ES-I3 (cell line): ENCODE measurements around the gene KLHL35.
"Not testable (repeated sequence)": the region's sequence is repeated elsewhere in the genome, so short reads cannot be mapped to it uniquely, and the experiment has no call there.

ENCODE experiments used
- H3K36me3 ChIP-seq: 2 replicates; pipeline ENCODE4 v1.6.1; 2013; ENCODE audit warnings: mild to moderate bottlenecking, low read length, control low read depth, moderate library complexity; ENCODE audit not compliant: insufficient read depth
- H3K4me1 ChIP-seq: 2 replicates; pipeline ENCODE4 v1.6.1; 2013; ENCODE audit warnings: mild to moderate bottlenecking, control low read depth, low read length; ENCODE audit not compliant: insufficient read depth
- H3K9ac ChIP-seq: 2 replicates; pipeline ENCODE4 v1.6.1; 2013; ENCODE audit warnings: low read depth, mild to moderate bottlenecking, low read length, moderate library complexity
- H3K9me3 ChIP-seq: 2 replicates; pipeline ENCODE4 v1.6.1; 2013; ENCODE audit warnings: mild to moderate bottlenecking, low read length, moderate library complexity; ENCODE audit not compliant: control insufficient read depth, insufficient read depth

KLHL35 gene

GRCh38 chr11:75409971-75410370, 23.0 kb downstream of the KLHL35 start:
- H3K4me1 ChIP-seq, H3K9me3 ChIP-seq, H3K9ac ChIP-seq: not testable (repeated sequence)
- peaks cover 50% of the 10 kb centered on the region for H3K36me3 ChIP-seq

DNA sequence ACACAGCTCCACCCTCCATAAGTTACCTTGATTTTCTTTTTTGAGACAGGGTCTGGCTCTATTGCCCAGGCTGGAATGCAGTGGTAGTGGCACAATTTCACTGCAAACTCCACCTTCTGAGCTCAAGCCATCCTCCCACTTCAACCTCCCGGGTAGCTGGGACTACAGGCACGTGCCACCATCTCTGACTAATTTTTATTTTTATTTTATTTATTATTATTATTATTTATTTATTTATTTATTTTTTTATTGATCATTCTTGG, 24.1 kb downstream of the KLHL35 start:
- H3K9ac ChIP-seq, result no peak overlapping the region
- no peaks in the 10 kb centered on the region for H3K4me1 ChIP-seq
- H3K36me3 ChIP-seq, result peaks cover 56% of the 10 kb centered on the region
- no peaks in the 10 kb centered on the region for H3K9me3 ChIP-seq

DNA sequence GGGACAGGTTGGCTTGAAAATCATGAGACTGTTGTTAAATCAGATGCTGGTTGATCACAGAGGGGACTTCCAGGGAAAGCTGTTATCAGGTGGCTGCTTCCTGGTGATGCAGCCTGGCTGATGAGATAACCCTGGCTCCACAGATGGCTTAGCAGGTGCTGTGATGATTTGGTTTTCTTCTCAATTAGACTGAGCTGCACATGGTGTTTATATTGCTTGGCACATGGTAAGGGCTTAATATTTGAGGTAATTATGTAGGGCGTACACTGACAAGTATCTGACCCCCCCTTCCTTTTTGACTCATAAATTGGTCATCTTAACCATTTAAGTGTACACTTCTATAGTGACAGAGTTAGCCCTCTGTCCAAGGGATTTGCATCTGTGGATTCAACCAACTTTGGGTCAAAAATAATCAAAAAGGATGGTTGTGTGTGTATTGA, 26.6 kb downstream of the KLHL35 start:
- H3K9me3 ChIP-seq, result no peaks in the 10 kb centered on the region
- peaks cover 65% of the 10 kb centered on the region for H3K36me3 ChIP-seq
- H3K4me1 ChIP-seq, result peaks cover 6% of the 10 kb centered on the region; the same call in 1 of the 2 replicates
- H3K9ac ChIP-seq, result no peak overlapping the region

DNA sequence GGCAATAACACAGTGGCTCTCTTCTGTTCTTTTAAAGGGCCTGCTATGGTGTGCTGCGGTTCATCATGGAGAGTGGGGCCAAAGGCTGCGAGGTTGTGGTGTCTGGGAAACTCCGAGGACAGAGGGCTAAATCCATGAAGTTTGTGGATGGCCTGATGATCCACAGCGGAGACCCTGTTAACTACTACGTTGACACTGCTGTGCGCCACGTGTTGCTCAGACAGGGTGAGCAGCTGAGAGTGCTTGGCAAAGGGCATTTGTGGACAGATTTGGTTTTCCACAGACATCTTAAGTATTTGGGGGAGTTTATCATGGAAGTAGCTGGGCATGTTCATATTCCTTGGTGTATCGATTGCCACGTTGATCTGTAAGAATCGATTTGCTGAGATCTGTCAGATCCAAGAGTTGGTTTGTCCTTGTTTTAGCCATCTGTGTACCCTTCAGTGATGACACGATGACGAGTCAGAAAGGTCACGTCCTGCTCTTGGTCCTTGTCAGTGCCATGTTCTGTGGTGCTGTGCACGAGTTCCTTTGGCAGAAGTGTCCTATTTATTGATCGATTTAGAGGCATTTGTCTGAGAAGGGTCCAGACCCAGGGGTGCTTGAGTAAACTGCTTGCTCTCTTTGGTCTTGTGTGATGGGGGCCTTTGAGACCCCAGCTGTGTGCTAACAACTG, 28.9 kb downstream of the KLHL35 start:
- Histone ChIP-seq H3K9ac (no peak overlapping the region), H3K9me3 (no peaks in the 10 kb centered on the region), H3K36me3 (peaks cover 77% of the 10 kb centered on the region), H3K4me1 (peaks cover 7% of the 10 kb centered on the region; the same call in 1 of the 2 replicates)

- peaks cover 69% of the 10 kb centered on the region for H3K36me3 ChIP-seq
- H3K9ac ChIP-seq, result no peak overlapping the region
- no peaks in the 10 kb centered on the region for H3K9me3 ChIP-seq
- peaks cover 8% of the 10 kb centered on the region; the same call in 1 of the 2 replicates for H3K4me1 ChIP-seq
These were observed 30.0 kb downstream of the KLHL35 start for GRCh38 chr11:75403037-75403436.

DNA sequence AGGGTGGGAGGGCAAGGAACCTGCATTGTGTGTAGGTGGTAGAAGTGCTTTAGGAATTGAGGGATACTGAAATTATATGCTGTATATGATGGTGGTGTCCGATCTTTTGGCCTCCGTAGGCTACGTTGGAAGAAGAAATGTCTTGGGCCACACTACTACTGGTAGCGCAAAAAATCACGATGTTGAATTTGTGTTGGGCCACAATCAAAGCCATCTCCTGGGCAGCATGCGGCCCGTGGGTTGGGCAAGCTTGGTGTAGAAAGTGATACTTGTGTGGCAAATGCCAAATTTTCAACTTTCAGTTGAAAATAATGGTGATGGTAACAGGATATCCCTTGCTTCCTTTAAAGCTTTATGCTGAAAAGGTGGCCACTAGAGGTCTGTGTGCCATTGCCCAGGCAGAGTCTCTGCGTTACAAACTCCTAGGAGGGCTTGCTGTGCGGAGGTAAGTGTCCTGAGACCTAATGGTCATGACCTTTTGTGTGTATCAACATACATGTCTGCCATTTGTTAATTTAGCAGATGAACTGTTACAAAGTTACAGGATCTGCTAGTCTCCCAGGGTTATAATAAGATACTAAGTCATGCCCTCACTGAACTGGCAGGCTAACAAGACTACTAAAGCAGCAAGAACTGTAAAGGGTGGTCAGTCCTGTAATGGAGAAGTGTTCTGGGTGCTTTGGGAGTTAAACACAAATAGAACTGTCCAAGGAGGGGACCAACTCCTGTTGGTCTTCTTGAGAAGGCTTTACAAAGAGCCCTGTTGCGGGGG, 30.8 kb downstream of the KLHL35 start:
- Histone ChIP-seq H3K9me3 (no peaks in the 10 kb centered on the region), H3K36me3 (peaks cover 64% of the 10 kb centered on the region), H3K9ac (0 out of 2 replicates have a peak overlapping the region, but pooled peaks have one; percentile 100), H3K4me1 (peaks cover 8% of the 10 kb centered on the region; the same call in 1 of the 2 replicates)

GRCh38 chr11:75400146-75400865, 32.7 kb downstream of the KLHL35 start:
- peaks cover 8% of the 10 kb centered on the region; the same call in 1 of the 2 replicates for H3K4me1 ChIP-seq

DNA sequence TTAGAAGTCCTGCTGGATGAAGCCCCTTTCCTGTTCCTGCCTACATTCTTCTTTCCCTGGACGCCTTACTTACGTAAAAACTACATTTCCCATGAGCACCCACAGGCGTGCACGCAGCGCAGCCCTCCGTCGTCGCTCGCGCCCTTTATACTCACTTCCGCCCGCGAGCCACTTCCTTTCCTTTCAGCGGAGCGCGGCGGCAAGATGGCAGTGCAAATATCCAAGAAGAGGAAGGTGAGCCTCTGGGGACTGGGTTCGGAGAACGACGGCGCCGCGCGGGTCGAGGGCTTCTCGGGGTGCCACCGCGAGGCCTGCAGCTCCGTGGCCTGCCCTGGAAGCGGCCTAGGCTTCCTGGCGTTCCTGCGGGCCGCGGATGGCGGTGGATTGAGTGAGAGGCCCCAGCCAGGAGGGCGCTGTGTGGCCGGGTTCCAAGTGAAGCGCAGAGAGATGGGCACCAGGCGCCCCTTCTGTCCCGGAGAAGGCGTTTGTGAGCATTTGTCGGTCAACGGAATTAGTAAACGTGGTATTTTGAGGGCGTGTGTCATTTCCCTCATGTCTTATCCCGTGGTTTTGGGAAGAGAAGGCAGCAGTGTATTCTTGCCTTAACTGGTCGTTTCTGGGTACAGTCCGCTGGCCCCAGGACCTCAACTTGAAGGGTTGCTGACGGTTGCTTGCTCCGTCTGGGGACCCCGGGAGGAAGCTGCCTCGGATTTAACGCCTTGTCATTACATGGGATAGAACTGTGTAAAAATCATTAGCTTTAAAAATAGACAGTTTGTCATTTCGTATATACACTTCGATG, 33.5 kb downstream of the KLHL35 start, which contains the start of gene RPS3:
Gene RPS3 (plus strand): TSS at position 175 of the 802 bp plus-strand sequence. CDS start 30 bp downstream, at position 205.
- Histone ChIP-seq H3K4me1 (peaks cover 8% of the 10 kb centered on the region; the same call in 1 of the 2 replicates), H3K36me3 (peaks cover 44% of the 10 kb centered on the region), H3K9ac (peak within 1 kb of the TSS; percentile 100), H3K9me3 (no peaks in the 10 kb centered on the region)

More at GRCh38 chr11:75400146-75400865, 32.7 kb downstream of the KLHL35 start:
- peak overlapping the region; percentile 100 for H3K9ac ChIP-seq
- H3K9me3 ChIP-seq, result no peaks in the 10 kb centered on the region
- H3K36me3 ChIP-seq, result peaks cover 52% of the 10 kb centered on the region

- Histone ChIP-seq H3K36me3 (peaks cover 39% of the 10 kb centered on the region), H3K9me3 (no peaks in the 10 kb centered on the region), H3K9ac (peak overlapping the region; percentile 100; the same call in 1 of the 2 replicates), H3K4me1 (peaks cover 8% of the 10 kb centered on the region; the same call in 1 of the 2 replicates)
These were observed 34.1 kb downstream of the KLHL35 start for GRCh38 chr11:75398906-75399305.

GRCh38 chr11:75394085-75394840, 38.7 kb downstream of the KLHL35 start:
- H3K4me1 ChIP-seq, result peaks cover 3% of the 10 kb centered on the region; the same call in 1 of the 2 replicates

GRCh38 chr11:75389925-75390324, 43.1 kb downstream of the KLHL35 start:
- Histone ChIP-seq H3K36me3 (no peaks in the 10 kb centered on the region), H3K9me3 (no peaks in the 10 kb centered on the region), H3K4me1 (peaks cover 22% of the 10 kb centered on the region), H3K9ac (no peak overlapping the region)

More at GRCh38 chr11:75394085-75394840, 38.7 kb downstream of the KLHL35 start:
- Histone ChIP-seq H3K36me3 (no peaks in the 10 kb centered on the region), H3K9me3 (no peaks in the 10 kb centered on the region), H3K9ac (no peak overlapping the region)

DNA sequence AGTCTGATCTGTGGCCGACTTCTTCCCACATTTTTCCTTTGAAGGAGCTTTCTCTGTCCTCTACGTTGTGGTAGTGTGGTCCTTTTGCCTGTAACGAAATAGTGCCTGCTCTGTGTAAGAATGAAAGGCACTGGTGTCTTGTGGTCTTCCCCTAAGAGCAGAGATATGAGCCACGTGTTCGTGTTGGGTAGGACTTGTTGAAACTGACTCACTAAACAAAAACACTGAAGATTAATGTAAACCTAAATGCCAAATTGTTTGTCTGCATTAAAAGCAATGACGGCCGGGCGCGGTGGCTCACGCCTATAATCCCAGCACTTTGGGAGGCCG, 43.8 kb downstream of the KLHL35 start:
- Histone ChIP-seq H3K4me1 (peaks cover 22% of the 10 kb centered on the region), H3K36me3 (no peaks in the 10 kb centered on the region), H3K9me3 (no peaks in the 10 kb centered on the region), H3K9ac (no peak overlapping the region)
